Keratinocyte (primary cell): ENCODE data around the gene DEPDC5. TPM values are rescaled to one million over a fixed set of nuclear protein-coding genes. Genes with fewer than 3 reads are reported as not detected.

Experiments
- DNase-seq: peaks from one replicate; pipeline ENCODE4 v3.0.0-alpha.2; 2011; ENCODE audit warnings: low read depth, missing footprints, low spot score
- FAIRE-seq: peaks from 2 replicates; lab custom pipeline; 2011; peaks lifted over from hg19 to GRCh38; lab: Jason Lieb, UNC
- H2AFZ ChIP-seq: 2 replicates; pipeline ENCODE4 v1.6.0; 2012; ENCODE audit warnings: low read length, control low read depth, inconsistent platforms; ENCODE audit not compliant: control insufficient read depth
- H3K27ac ChIP-seq: 2 replicates; pipeline ENCODE4 v1.5.1; 2011; ENCODE audit warnings: low read length; ENCODE audit not compliant: control insufficient read depth, insufficient read depth
- H3K27me3 ChIP-seq: 3 replicates; pipeline ENCODE4 v1.6.0; 2011; ENCODE audit warnings: low read length; ENCODE audit not compliant: control insufficient read depth, insufficient read depth; ENCODE audit errors: extremely low read depth
- H3K36me3 ChIP-seq, 2 experiments: 2 replicates in 1 of 2; 3 replicates in 1 of 2; pipeline ENCODE4 v1.5.1; 2011; ENCODE audit warnings: low read length in 2 of 2, mild to moderate bottlenecking in 1 of 2; ENCODE audit not compliant: control insufficient read depth in 2 of 2, insufficient read depth in 2 of 2; ENCODE audit errors: extremely low read depth in 1 of 2
- H3K4me1 ChIP-seq: 3 replicates; pipeline ENCODE4 v1.5.1; 2011; ENCODE audit warnings: low read length; ENCODE audit not compliant: control insufficient read depth, insufficient read depth; ENCODE audit errors: extremely low read depth
- H3K4me2 ChIP-seq: 3 replicates; pipeline ENCODE4 v1.6.0; 2011; ENCODE audit warnings: low read depth, low read length; ENCODE audit not compliant: control insufficient read depth, insufficient read depth; ENCODE audit errors: extremely low read depth
- H3K4me3 ChIP-seq, 3 experiments: fragments of 200-600 bp in 1 of 3; sonication (generic) in 1 of 3; 2 replicates in 2 of 3; 3 replicates in 1 of 3; pipeline ENCODE4 v1.5.1; 2011 to 2016; ENCODE audit warnings: low read length in 3 of 3, mild to moderate bottlenecking in 3 of 3, control low read depth in 2 of 3, inconsistent platforms in 1 of 3, low read depth in 1 of 3, mixed read lengths in 1 of 3, mixed run types in 1 of 3, moderate library complexity in 1 of 3; ENCODE audit not compliant: control insufficient read depth in 2 of 3, insufficient read depth in 2 of 3; ENCODE audit errors: extremely low read depth in 1 of 3
- H3K79me2 ChIP-seq: 2 replicates; pipeline ENCODE4 v1.6.0; 2012; ENCODE audit warnings: low read length; ENCODE audit not compliant: control insufficient read depth, insufficient read depth
- H3K9ac ChIP-seq: 3 replicates; pipeline ENCODE4 v1.6.0; 2011; ENCODE audit warnings: low read length; ENCODE audit not compliant: control insufficient read depth, insufficient read depth; ENCODE audit errors: extremely low read depth
- H3K9me1 ChIP-seq: 3 replicates; pipeline ENCODE4 v1.6.0; 2011; ENCODE audit warnings: low read length; ENCODE audit not compliant: control insufficient read depth, insufficient read depth; ENCODE audit errors: extremely low read depth
- H3K9me3 ChIP-seq: 2 replicates; pipeline ENCODE4 v1.5.1; 2012; ENCODE audit warnings: low read depth, low read length; ENCODE audit not compliant: control insufficient read depth
- H4K20me1 ChIP-seq: 3 replicates; pipeline ENCODE4 v1.6.0; 2011; ENCODE audit warnings: low read length; ENCODE audit not compliant: control insufficient read depth, insufficient read depth; ENCODE audit errors: extremely low read depth
- EZH2 ChIP-seq: IDR thresholded peaks from one replicate; pipeline ENCODE4 v1.6.1; 2012; ENCODE audit warnings: inconsistent platforms, mild to moderate bottlenecking, low read length, moderate library complexity
- dilution Hi-C: fragments of 300-500 bp; cut with MboI; formaldehyde crosslinking; loops from one replicate; pipeline ENCODE4 v1.7.0; 2020; ENCODE audit warnings: low sequenced_read_pairs; ENCODE audit not compliant: extremely low pct_ligation_motif_present
- polyA plus RNA-seq, 5 experiments: library from polyadenylated mRNA; depleted of rRNA in 3 of 5; stranded (reverse) in 3 of 5; stranded (forward) in 1 of 5; unstranded in 1 of 5; fragments of >200 nt; gene quantifications; 1 replicate in 1 of 5; 2 replicates in 3 of 5; 3 replicates in 1 of 5; pipeline versions ENCODE4 v1.2.1 to v1.2.3, GENCODE V29; 2011 to 2012; ENCODE audit warnings: missing spikeins in 2 of 5, low read depth in 1 of 5, low replicate concordance in 1 of 5
- TF ChIP-seq, protein P1 (sequence below), 3 experiments: IDR thresholded peaks in 1 of 3; conservative IDR thresholded peaks in 1 of 3; optimal IDR thresholded peaks in 1 of 3; 2 replicates in 2 of 3; 3 replicates in 1 of 3; pipeline versions ENCODE3 to v1.5.1; 2011; ENCODE audit warnings: low read length in 3 of 3, mild to moderate bottlenecking in 3 of 3, moderate library complexity in 2 of 3, control low read depth in 1 of 3, inconsistent platforms in 1 of 3; ENCODE audit not compliant: insufficient read depth in 2 of 3; ENCODE audit errors: extremely low read depth in 1 of 3

DEPDC5 gene
- polyA plus RNA-seq, 1 donor (not counting 4 experiments of a cell fraction or from before 2014, with no cell fraction given) = 9.7 TPM

DNA sequence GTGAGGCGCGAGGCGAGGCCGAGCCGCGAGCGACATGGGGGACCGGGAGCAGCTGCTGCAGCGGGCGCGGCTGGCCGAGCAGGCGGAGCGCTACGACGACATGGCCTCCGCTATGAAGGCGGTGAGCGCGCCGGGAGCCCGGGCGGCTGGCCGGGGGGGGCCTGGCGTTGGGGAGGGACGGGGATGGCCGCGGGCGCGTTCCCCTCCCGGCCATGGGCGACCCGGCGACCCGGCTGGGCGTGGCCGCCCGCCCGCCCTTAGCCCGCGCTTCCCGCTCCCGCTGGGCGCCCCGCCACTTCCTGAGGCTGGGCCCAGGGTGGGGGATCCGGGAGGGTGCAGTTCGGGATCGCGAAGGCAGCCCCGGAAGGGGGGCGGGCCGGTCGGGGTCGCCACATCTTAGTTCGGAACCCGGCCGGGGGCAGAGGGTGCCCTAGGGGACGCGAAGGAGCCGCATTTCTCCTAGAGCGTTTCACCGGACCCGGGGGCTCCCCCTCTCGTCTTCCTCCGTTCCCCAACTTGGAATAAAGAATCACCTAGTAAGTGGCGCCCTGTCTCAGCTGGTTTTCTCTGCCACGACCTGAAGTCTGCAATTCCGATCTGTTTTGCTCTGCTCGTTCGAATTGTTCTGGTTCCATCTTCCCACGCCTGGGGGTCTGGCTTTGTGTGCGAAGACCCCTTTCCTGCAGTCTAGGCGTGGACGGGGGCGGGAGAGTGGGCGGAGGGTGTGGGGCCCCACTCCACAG, 191.1 kb downstream of the DEPDC5 start:
- Histone ChIP-seq H3K4me1 (peaks cover 27% of the 10 kb centered on the region), H3K79me2 (peaks cover 54% of the 10 kb centered on the region), H3K9ac (peak overlapping the region; percentile 95), H3K27me3 (no peaks in the 10 kb centered on the region), H4K20me1 (peaks cover 16% of the 10 kb centered on the region), H3K36me3 (peaks cover 10 to 29% of the 10 kb centered on the region in 2 experiments), H3K27ac (peak overlapping the region; percentile 91), H3K4me2 (peak overlapping the region; percentile 99), H3K9me1 (no peaks in the 10 kb centered on the region), H2AFZ (peak overlapping the region; percentile 49), H3K9me3 (no peaks in the 10 kb centered on the region), H3K4me3 (peak overlapping the region; percentile 94 to 98 (median 94))
- TF ChIP-seq EZH2 = no peak
- TF ChIP-seq, protein P1, sequence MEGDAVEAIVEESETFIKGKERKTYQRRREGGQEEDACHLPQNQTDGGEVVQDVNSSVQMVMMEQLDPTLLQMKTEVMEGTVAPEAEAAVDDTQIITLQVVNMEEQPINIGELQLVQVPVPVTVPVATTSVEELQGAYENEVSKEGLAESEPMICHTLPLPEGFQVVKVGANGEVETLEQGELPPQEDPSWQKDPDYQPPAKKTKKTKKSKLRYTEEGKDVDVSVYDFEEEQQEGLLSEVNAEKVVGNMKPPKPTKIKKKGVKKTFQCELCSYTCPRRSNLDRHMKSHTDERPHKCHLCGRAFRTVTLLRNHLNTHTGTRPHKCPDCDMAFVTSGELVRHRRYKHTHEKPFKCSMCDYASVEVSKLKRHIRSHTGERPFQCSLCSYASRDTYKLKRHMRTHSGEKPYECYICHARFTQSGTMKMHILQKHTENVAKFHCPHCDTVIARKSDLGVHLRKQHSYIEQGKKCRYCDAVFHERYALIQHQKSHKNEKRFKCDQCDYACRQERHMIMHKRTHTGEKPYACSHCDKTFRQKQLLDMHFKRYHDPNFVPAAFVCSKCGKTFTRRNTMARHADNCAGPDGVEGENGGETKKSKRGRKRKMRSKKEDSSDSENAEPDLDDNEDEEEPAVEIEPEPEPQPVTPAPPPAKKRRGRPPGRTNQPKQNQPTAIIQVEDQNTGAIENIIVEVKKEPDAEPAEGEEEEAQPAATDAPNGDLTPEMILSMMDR (optimal IDR thresholded peaks at IDR 0.05 in 1 of 3, IDR thresholded peaks at IDR 0.05 in 1 of 3, conservative IDR thresholded peaks at IDR 0.05 in 1 of 3; ENCODE audit: extremely low read depth in 1 of 3, insufficient read depth in 2 of 3, low read length in 3 of 3) = peak in 1 of 3 experiments; percentile 9
- FAIRE-seq (peak; percentile 29), DNase-seq (no peak)
- dilution Hi-C loops = no loop called here

DNA sequence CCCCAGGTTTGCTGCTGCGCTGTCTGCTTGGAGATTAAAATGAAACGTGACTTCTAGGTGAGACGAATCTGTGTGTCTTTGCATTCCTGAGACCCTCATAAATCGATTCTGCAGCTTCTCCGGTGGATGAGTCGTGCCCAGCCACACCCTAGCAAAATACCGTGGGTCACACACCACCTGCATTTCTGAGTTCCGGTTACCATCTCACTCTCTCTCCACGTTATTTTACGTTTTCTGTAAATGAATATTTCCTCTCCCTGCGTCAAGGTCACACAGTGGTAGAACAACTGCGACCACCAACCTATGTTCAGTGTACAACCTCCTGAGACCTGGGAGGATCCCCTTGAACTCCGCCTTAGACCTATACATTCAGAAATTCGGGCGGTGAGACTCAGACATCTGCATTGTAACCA, 191.6 kb downstream of the DEPDC5 start:
- peak overlapping the region; percentile 99 for H3K4me2 ChIP-seq
- dilution Hi-C loops = no loop called here
- DNase-seq = no peak
- peak; percentile 74 for FAIRE-seq
- H3K9me1 ChIP-seq = no peaks in the 10 kb centered on the region
- peaks cover 14 to 32% of the 10 kb centered on the region in 2 experiments for H3K36me3 ChIP-seq
- peaks cover 16% of the 10 kb centered on the region for H4K20me1 ChIP-seq
- peak overlapping the region; percentile 94 to 98 (median 94) for H3K4me3 ChIP-seq
- H3K79me2 ChIP-seq = peaks cover 60% of the 10 kb centered on the region
- H3K27me3 ChIP-seq = no peaks in the 10 kb centered on the region
- peak overlapping the region; percentile 36 for H2AFZ ChIP-seq
- no peak for TF ChIP-seq EZH2
- TF ChIP-seq, protein P1 (optimal IDR thresholded peaks at IDR 0.05 in 1 of 3, IDR thresholded peaks at IDR 0.05 in 1 of 3, conservative IDR thresholded peaks at IDR 0.05 in 1 of 3; ENCODE audit: extremely low read depth in 1 of 3, insufficient read depth in 2 of 3, low read length in 3 of 3) = no peak
- peak overlapping the region; percentile 95 for H3K9ac ChIP-seq
- no peaks in the 10 kb centered on the region for H3K9me3 ChIP-seq
- peaks cover 27% of the 10 kb centered on the region for H3K4me1 ChIP-seq
- peak overlapping the region; percentile 91 for H3K27ac ChIP-seq
